Neural cell (in vitro differentiated cells): ENCODE data around the gene SLC25A40. TPM values are rescaled to one million over a fixed set of nuclear protein-coding genes. Genes with fewer than 3 reads are reported as not detected.
"Not testable (repeated sequence)": the region's sequence is repeated elsewhere in the genome, so short reads cannot be mapped to it uniquely, and the experiment has no call there.

Experiments
- H2AFZ ChIP-seq: fragments of 200-600, 300-800 bp; sonication (generic), shearing (Covaris generic); 2 replicates; pipeline ENCODE4 v1.6.0; 2014; ENCODE audit warnings: low read depth, mild to moderate bottlenecking, antibody characterized with exemption, low read length, moderate library complexity
- H3F3A ChIP-seq: fragments of 200-600 bp; shearing (Covaris generic); 2 replicates; pipeline ENCODE4 v1.6.1; 2016; ENCODE audit warnings: mild to moderate bottlenecking, moderate library complexity, mixed read lengths, antibody characterized with exemption, low read length; ENCODE audit not compliant: insufficient read depth, poor library complexity, severe bottlenecking
- H3K27ac ChIP-seq: fragments of 200-600, 300-800 bp; sonication (generic), shearing (Covaris generic); 2 replicates; pipeline ENCODE4 v1.5.1; 2014; ENCODE audit warnings: mild to moderate bottlenecking, low read length, moderate library complexity
- H3K27me3 ChIP-seq: fragments of 300-800, 200-600 bp; sonication (generic), shearing (Covaris generic); 2 replicates; pipeline ENCODE4 v1.6.0; 2014; ENCODE audit warnings: mild to moderate bottlenecking, low read depth, low read length, moderate library complexity; ENCODE audit not compliant: insufficient read depth
- H3K36me3 ChIP-seq: fragments of 300-800, 200-600 bp; sonication (generic), shearing (Covaris generic); 2 replicates; pipeline ENCODE4 v1.5.1; 2014; ENCODE audit warnings: mild to moderate bottlenecking, antibody characterized with exemption, low read length, moderate library complexity; ENCODE audit not compliant: insufficient read depth
- H3K4me2 ChIP-seq: fragments of 300-800, 200-600 bp; sonication (generic), shearing (Covaris generic); 2 replicates; pipeline ENCODE4 v1.6.0; 2014; ENCODE audit warnings: mild to moderate bottlenecking, low read length
- H3K4me3 ChIP-seq: fragments of 300-800, 200-600 bp; sonication (generic), shearing (Covaris generic); 2 replicates; pipeline ENCODE4 v1.5.1; 2014; ENCODE audit warnings: mild to moderate bottlenecking, low read length, moderate library complexity
- H3K79me2 ChIP-seq: fragments of 200-600 bp; shearing (Covaris generic); replicated peaks from 2 replicates; pipeline ENCODE4 v1.6.0; 2014; ENCODE audit warnings: mild to moderate bottlenecking, low read length, moderate library complexity; ENCODE audit not compliant: insufficient read depth
- H3K9ac ChIP-seq: fragments of 300-800, 200-600 bp; sonication (generic), shearing (Covaris generic); 2 replicates; pipeline ENCODE4 v1.6.1; 2016; ENCODE audit warnings: mild to moderate bottlenecking, low read length, mixed read lengths
- H3K9me2 ChIP-seq: fragments of 200-600 bp; shearing (Covaris generic); 2 replicates; pipeline ENCODE4 v1.6.1; 2016; ENCODE audit warnings: mild to moderate bottlenecking, low read length, mixed read lengths; ENCODE audit not compliant: insufficient read depth
- H3K9me3 ChIP-seq: fragments of 200-600, 300-800 bp; sonication (generic), shearing (Covaris generic); 2 replicates; pipeline ENCODE4 v1.6.1; 2016; ENCODE audit warnings: mild to moderate bottlenecking, mixed run types, low read length, moderate library complexity, mixed read lengths
- H4K20me1 ChIP-seq: fragments of 200-600 bp; shearing (Covaris generic); 2 replicates; pipeline ENCODE4 v1.6.1; 2016; ENCODE audit warnings: mild to moderate bottlenecking, mixed run types; ENCODE audit not compliant: insufficient read depth
- EP300 ChIP-seq: fragments of 450-650 bp; conservative IDR thresholded peaks from 2 replicates; pipeline ENCODE4 v1.6.1; 2014; ENCODE audit warnings: antibody characterized with exemption, mild to moderate bottlenecking, moderate library complexity; ENCODE audit not compliant: poor library complexity, severe bottlenecking
- EZH2 ChIP-seq: fragments of 200-600, 300-800 bp; shearing (Covaris generic), sonication (generic); IDR thresholded peaks from 2 replicates; pipeline ENCODE4 v1.6.1; 2014; ENCODE audit warnings: antibody characterized with exemption, low read length, borderline replicate concordance, mild to moderate bottlenecking; ENCODE audit not compliant: insufficient read depth, poor library complexity, severe bottlenecking
- MXI1 ChIP-seq: fragments of 450-650 bp; conservative IDR thresholded peaks from 2 replicates; pipeline ENCODE4 v1.6.1; 2014; ENCODE audit warnings: antibody characterized with exemption, mild to moderate bottlenecking; ENCODE audit not compliant: poor library complexity, severe bottlenecking
- POLR2AphosphoS5 ChIP-seq: IDR thresholded peaks from 2 replicates; pipeline ENCODE4 v1.6.1; 2012
- RAD21 ChIP-seq: fragments of 450-650 bp; conservative IDR thresholded peaks from 2 replicates; pipeline ENCODE4 v1.6.1; 2014; ENCODE audit warnings: antibody characterized with exemption, mild to moderate bottlenecking, moderate library complexity
- REST ChIP-seq: IDR thresholded peaks from 2 replicates; pipeline ENCODE4 v1.6.1; 2012; ENCODE audit warnings: borderline replicate concordance
- SMC3 ChIP-seq: fragments of 450-650 bp; conservative IDR thresholded peaks from 2 replicates; pipeline ENCODE4 v1.6.1; 2014; ENCODE audit warnings: antibody characterized with exemption, mild to moderate bottlenecking, moderate library complexity; ENCODE audit not compliant: poor library complexity
- TAF1 ChIP-seq: IDR thresholded peaks from 2 replicates; pipeline ENCODE4 v1.6.1; 2012; ENCODE audit warnings: low read depth
- polyA plus RNA-seq: library from polyadenylated mRNA; depleted of rRNA; stranded (reverse); fragments of >200 nt; gene quantifications from 2 replicates; pipeline ENCODE4 v1.2.3, GENCODE V29; 2014
- TF ChIP-seq, protein P1 (sequence below): fragments of 450-650 bp; IDR thresholded peaks from 2 replicates; pipeline ENCODE4 v1.5.1; 2014; ENCODE audit warnings: antibody characterized with exemption, mild to moderate bottlenecking, moderate library complexity; ENCODE audit not compliant: poor library complexity, severe bottlenecking

The SLC25A40 gene
- polyA plus RNA-seq, 1 donor from 2014 or later = 61.6 TPM

DNA sequence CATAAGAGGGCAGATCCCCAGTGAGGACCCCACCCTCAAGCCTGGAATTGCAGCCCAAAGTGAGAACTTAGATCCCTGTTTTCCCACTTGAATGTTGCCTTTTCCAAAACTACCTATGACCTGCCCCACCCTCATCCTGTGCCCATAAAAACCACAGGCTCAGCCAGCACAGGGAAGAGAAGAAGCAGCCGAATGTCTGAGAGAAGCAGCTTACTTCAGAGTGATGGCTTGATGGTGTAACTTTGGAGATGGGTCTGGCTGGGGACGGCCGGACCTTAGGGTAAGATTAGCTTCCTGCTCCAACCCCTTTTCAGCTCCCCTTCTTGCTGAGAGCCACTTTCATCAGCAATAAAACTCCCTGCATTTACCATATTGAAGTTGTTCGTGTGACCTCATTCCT, 5.7 kb downstream of the SLC25A40 start:
- peaks cover 21% of the 10 kb centered on the region for H3K79me2 ChIP-seq
- H3K9me3 ChIP-seq = peaks cover 14% of the 10 kb centered on the region
- H3F3A ChIP-seq = no peaks in the 10 kb centered on the region
- no peaks in the 10 kb centered on the region for H3K27me3 ChIP-seq
- no peak overlapping the region for H3K4me2 ChIP-seq
- no peak overlapping the region for H2AFZ ChIP-seq
- no peaks in the 10 kb centered on the region for H4K20me1 ChIP-seq
- no peak overlapping the region for H3K9ac ChIP-seq
- no peak for TF ChIP-seq TAF1
- TF ChIP-seq POLR2AphosphoS5 = no peak
- no peak for TF ChIP-seq REST
- no peak for TF ChIP-seq MXI1
- TF ChIP-seq EZH2 = no peak
- no peak for TF ChIP-seq EP300
- no peak for TF ChIP-seq SMC3
- no peak for TF ChIP-seq RAD21
- TF ChIP-seq, protein P1, sequence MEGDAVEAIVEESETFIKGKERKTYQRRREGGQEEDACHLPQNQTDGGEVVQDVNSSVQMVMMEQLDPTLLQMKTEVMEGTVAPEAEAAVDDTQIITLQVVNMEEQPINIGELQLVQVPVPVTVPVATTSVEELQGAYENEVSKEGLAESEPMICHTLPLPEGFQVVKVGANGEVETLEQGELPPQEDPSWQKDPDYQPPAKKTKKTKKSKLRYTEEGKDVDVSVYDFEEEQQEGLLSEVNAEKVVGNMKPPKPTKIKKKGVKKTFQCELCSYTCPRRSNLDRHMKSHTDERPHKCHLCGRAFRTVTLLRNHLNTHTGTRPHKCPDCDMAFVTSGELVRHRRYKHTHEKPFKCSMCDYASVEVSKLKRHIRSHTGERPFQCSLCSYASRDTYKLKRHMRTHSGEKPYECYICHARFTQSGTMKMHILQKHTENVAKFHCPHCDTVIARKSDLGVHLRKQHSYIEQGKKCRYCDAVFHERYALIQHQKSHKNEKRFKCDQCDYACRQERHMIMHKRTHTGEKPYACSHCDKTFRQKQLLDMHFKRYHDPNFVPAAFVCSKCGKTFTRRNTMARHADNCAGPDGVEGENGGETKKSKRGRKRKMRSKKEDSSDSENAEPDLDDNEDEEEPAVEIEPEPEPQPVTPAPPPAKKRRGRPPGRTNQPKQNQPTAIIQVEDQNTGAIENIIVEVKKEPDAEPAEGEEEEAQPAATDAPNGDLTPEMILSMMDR = no peak
- no peak overlapping the region for H3K27ac ChIP-seq
- H3K4me3 ChIP-seq = no peak overlapping the region
- H3K9me2 ChIP-seq = no peaks in the 10 kb centered on the region
- H3K36me3 ChIP-seq = peaks cover 14% of the 10 kb centered on the region

DNA sequence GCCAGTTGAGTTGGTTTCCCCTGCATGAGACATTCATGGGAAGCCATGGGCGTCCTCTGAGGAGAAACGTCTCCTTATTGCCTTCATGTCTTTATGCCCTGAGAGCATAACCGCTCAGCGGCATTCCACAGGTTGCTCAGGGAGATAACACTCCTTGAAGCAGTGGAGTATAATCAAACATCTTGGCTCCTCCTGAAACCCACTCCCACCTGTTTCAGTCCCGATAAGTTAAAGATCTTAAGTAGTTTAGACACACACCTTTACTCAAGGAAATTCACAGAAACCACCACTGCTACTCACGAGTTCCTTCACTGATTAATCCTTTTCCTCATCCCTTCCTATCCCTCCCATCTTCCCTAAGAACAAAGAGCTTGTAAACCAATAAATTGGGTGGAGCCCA, 9.6 kb downstream of the SLC25A40 start:
- H3K27me3 ChIP-seq, H3K27ac ChIP-seq, H3K9ac ChIP-seq, H3F3A ChIP-seq, H3K4me2 ChIP-seq, H2AFZ ChIP-seq, H3K9me2 ChIP-seq, H3K4me3 ChIP-seq, H3K79me2 ChIP-seq, H4K20me1 ChIP-seq: not testable (repeated sequence)
- Histone ChIP-seq H3K9me3 (peaks cover 14% of the 10 kb centered on the region), H3K36me3 (peaks cover 14% of the 10 kb centered on the region)

DNA sequence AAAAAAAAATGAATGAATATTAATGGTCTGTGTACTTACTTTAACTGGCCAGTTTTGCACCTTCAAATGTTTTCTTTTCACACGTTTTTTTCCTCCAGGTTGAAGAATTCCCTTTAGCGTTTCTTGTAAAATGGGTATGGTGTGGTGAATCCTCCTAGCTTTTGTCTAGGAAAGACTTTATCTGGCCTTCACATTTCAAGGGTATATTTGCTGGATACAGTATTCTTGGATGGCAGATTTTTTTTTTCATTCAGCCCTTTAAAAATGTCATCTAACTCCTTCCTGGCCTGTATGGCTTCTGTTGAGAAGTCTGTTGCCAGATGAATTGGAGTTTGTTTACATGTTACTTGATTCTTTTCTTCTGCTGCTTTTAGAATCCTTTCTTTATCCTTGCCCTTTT, 10.1 kb downstream of the SLC25A40 start:
- H3F3A ChIP-seq = no peaks in the 10 kb centered on the region
- H3K36me3 ChIP-seq = peaks cover 14% of the 10 kb centered on the region
- no peak overlapping the region for H3K27ac ChIP-seq
- H3K4me2 ChIP-seq = no peak overlapping the region
- TF ChIP-seq MXI1 = no peak
- TF ChIP-seq POLR2AphosphoS5 = no peak
- TF ChIP-seq EZH2 = no peak
- no peak for TF ChIP-seq EP300
- TF ChIP-seq, protein P1 = no peak
- no peak for TF ChIP-seq TAF1
- H3K9me2 ChIP-seq = no peaks in the 10 kb centered on the region
- no peak overlapping the region for H3K4me3 ChIP-seq
- no peaks in the 10 kb centered on the region for H3K27me3 ChIP-seq
- H4K20me1 ChIP-seq = no peaks in the 10 kb centered on the region
- H2AFZ ChIP-seq = no peak overlapping the region
- peaks cover 9% of the 10 kb centered on the region for H3K79me2 ChIP-seq
- H3K9ac ChIP-seq = no peak overlapping the region
- H3K9me3 ChIP-seq = peaks cover 13% of the 10 kb centered on the region
